ENCODE results near the gene PDCL2. TPM values are rescaled to one million over a fixed set of nuclear protein-coding genes. Genes with fewer than 3 reads are reported as not detected.

The PDCL2 gene
- total and polyA plus RNA-seq, 4 donors = not detected

GRCh38 chr4:55540271-55540670 lies 51.8 kb downstream of the PDCL2 start:
- no peaks in the 10 kb centered on the region for H3K27me3 ChIP-seq (ENCODE audit: control insufficient read depth in 3 of 3, insufficient read depth in 3 of 3, low read length in 2 of 3)
- no peak for TF ChIP-seq CTCF (IDR thresholded peaks at IDR 0.05; ENCODE audit: control extremely low read depth, extremely low read depth)
- 95 to 96% methylated on average over 3 of the region's 3 CpGs for WGBS, 2 donors
- H3K4me1 ChIP-seq (ENCODE audit: control insufficient read depth in 5 of 5, insufficient read depth in 5 of 5, low read length in 5 of 5) = peaks cover 0 to 16% (median 5%) of the 10 kb centered on the region in 5 donors
- H3K4me3 ChIP-seq = no peak overlapping the region
- H3K36me3 ChIP-seq (ENCODE audit: control insufficient read depth in 4 of 4, insufficient read depth in 4 of 4, low read length in 4 of 4) = peaks cover 0 to 3% (median 1%) of the 10 kb centered on the region in 4 donors
- DNase-seq (no peak), ATAC-seq (ENCODE audit: insufficient read depth, low FRiP score) (no peak)
- no peak overlapping the region for H3K9ac ChIP-seq (ENCODE audit: insufficient read depth in 1 of 2, low read length in 2 of 2)
- no peaks in the 10 kb centered on the region for H3K9me3 ChIP-seq (ENCODE audit: control insufficient read depth in 4 of 4, insufficient read depth in 3 of 4, low read length in 3 of 4)
- H3K27ac ChIP-seq (ENCODE audit: low read depth in 1 of 2, low read length in 1 of 2) = no peak overlapping the region

GRCh38 chr4:55539658-55540057 lies 52.4 kb downstream of the PDCL2 start:
- no peaks in the 10 kb centered on the region for H3K27me3 ChIP-seq (ENCODE audit: control insufficient read depth in 3 of 3, insufficient read depth in 3 of 3, low read length in 2 of 3)
- no peak overlapping the region for H3K27ac ChIP-seq (ENCODE audit: low read depth in 1 of 2, low read length in 1 of 2)
- no peak for ATAC-seq (ENCODE audit: insufficient read depth, low FRiP score)
- H3K9ac ChIP-seq (ENCODE audit: insufficient read depth in 1 of 2, low read length in 2 of 2) = no peak overlapping the region
- peaks cover 0 to 3% (median 1%) of the 10 kb centered on the region in 4 donors for H3K36me3 ChIP-seq (ENCODE audit: control insufficient read depth in 4 of 4, insufficient read depth in 4 of 4, low read length in 4 of 4)
- no peak overlapping the region for H3K4me3 ChIP-seq
- no peak for DNase-seq
- no peak for TF ChIP-seq CTCF (IDR thresholded peaks at IDR 0.05; ENCODE audit: control extremely low read depth, extremely low read depth)
- 71 to 85% methylated on average over 2 of the region's 2 CpGs for WGBS, 2 donors
- peaks cover 0 to 10% (median 5%) of the 10 kb centered on the region in 5 donors for H3K4me1 ChIP-seq (ENCODE audit: control insufficient read depth in 5 of 5, insufficient read depth in 5 of 5, low read length in 5 of 5)
- no peaks in the 10 kb centered on the region for H3K9me3 ChIP-seq (ENCODE audit: control insufficient read depth in 4 of 4, insufficient read depth in 3 of 4, low read length in 3 of 4)

- Histone ChIP-seq H3K9me3 (ENCODE audit: control insufficient read depth in 4 of 4, insufficient read depth in 3 of 4, low read length in 3 of 4) (no peaks in the 10 kb centered on the region), H3K9ac (ENCODE audit: insufficient read depth in 1 of 2, low read length in 2 of 2) (no peak overlapping the region), H3K27me3 (ENCODE audit: control insufficient read depth in 3 of 3, insufficient read depth in 3 of 3, low read length in 2 of 3) (no peaks in the 10 kb centered on the region), H3K36me3 (ENCODE audit: control insufficient read depth in 4 of 4, insufficient read depth in 4 of 4, low read length in 4 of 4) (peaks cover 0 to 3% (median 1%) of the 10 kb centered on the region in 4 donors), H3K4me1 (ENCODE audit: control insufficient read depth in 5 of 5, insufficient read depth in 5 of 5, low read length in 5 of 5) (peaks cover 0 to 6% (median 0%) of the 10 kb centered on the region in 5 donors), H3K27ac (ENCODE audit: low read depth in 1 of 2, low read length in 1 of 2) (no peak overlapping the region), H3K4me3 (no peak overlapping the region)
- DNase-seq (no peak), ATAC-seq (ENCODE audit: insufficient read depth, low FRiP score) (no peak)
- no peak for TF ChIP-seq CTCF (IDR thresholded peaks at IDR 0.05; ENCODE audit: control extremely low read depth, extremely low read depth)
Observed at GRCh38 chr4:55538531-55538930, 53.5 kb downstream of the PDCL2 start.

GRCh38 chr4:55534306-55534705 lies 57.7 kb downstream of the PDCL2 start:
- Histone ChIP-seq H3K36me3 (ENCODE audit: control insufficient read depth in 4 of 4, insufficient read depth in 4 of 4, low read length in 4 of 4) (no peaks in the 10 kb centered on the region), H3K27ac (ENCODE audit: low read depth in 1 of 2, low read length in 1 of 2) (no peak overlapping the region), H3K9ac (ENCODE audit: insufficient read depth in 1 of 2, low read length in 2 of 2) (no peak overlapping the region), H3K9me3 (ENCODE audit: control insufficient read depth in 4 of 4, insufficient read depth in 3 of 4, low read length in 3 of 4) (peaks cover 0 to 7% (median under 1%) of the 10 kb centered on the region in 4 donors), H3K27me3 (ENCODE audit: control insufficient read depth in 3 of 3, insufficient read depth in 3 of 3, low read length in 2 of 3) (no peaks in the 10 kb centered on the region), H3K4me3 (no peak overlapping the region), H3K4me1 (ENCODE audit: control insufficient read depth in 5 of 5, insufficient read depth in 5 of 5, low read length in 5 of 5) (no peaks in the 10 kb centered on the region)
- DNase-seq = no peak
- TF ChIP-seq CTCF (IDR thresholded peaks at IDR 0.05; ENCODE audit: control extremely low read depth, extremely low read depth) = no peak
- ATAC-seq (ENCODE audit: insufficient read depth, low FRiP score) = no peak
